DOHH2 (cell line): ENCODE data around the gene EXD3.

Source experiments
- H3F3A ChIP-seq: fragments of 200-600 bp; sonication (generic), shearing (Covaris generic); 2 replicates; pipeline ENCODE4 v1.6.0; 2016; ENCODE audit warnings: antibody characterized with exemption, mild to moderate bottlenecking; ENCODE audit not compliant: control insufficient read depth, insufficient read depth
- H3K27ac ChIP-seq: fragments of 200-600 bp; sonication (generic); 2 replicates; pipeline ENCODE4 v1.5.1; 2014; ENCODE audit warnings: low read depth, mild to moderate bottlenecking, low read length, moderate library complexity
- H3K27me3 ChIP-seq: fragments of 200-600 bp; sonication (generic); 2 replicates; pipeline ENCODE4 v1.6.1; 2014; ENCODE audit warnings: mild to moderate bottlenecking, low read length, mixed read lengths; ENCODE audit not compliant: control insufficient read depth
- H3K36me3 ChIP-seq: fragments of 200-600 bp; sonication (generic); 2 replicates; pipeline ENCODE4 v1.6.1; 2014; ENCODE audit warnings: mild to moderate bottlenecking, low read length, moderate library complexity, mixed read lengths; ENCODE audit not compliant: control insufficient read depth
- H3K4me1 ChIP-seq: fragments of 200-600 bp; sonication (generic); 2 replicates; pipeline ENCODE4 v1.6.1; 2014; ENCODE audit warnings: mild to moderate bottlenecking, low read length, mixed read lengths; ENCODE audit not compliant: control insufficient read depth
- H3K4me2 ChIP-seq: fragments of 200-600 bp; sonication (generic); 2 replicates; pipeline ENCODE4 v1.6.0; 2014; ENCODE audit warnings: mild to moderate bottlenecking, low read length, moderate library complexity
- H3K4me3 ChIP-seq: fragments of 200-600 bp; sonication (generic); 2 replicates; pipeline ENCODE4 v1.5.1; 2014; ENCODE audit warnings: mild to moderate bottlenecking, low read length, mixed read lengths
- H3K79me2 ChIP-seq: fragments of 200-600 bp; sonication (generic); 2 replicates; pipeline ENCODE4 v1.6.1; 2014; ENCODE audit warnings: mild to moderate bottlenecking, low read length, mixed read lengths; ENCODE audit not compliant: control insufficient read depth
- H3K9me2 ChIP-seq: fragments of 200-600 bp; sonication (generic); replicated peaks from 2 replicates; pipeline ENCODE4 v1.6.1; 2014; ENCODE audit warnings: mild to moderate bottlenecking, low read length, mixed read lengths; ENCODE audit not compliant: control insufficient read depth
- H3K9me3 ChIP-seq: fragments of 200-600 bp; sonication (generic); 2 replicates; pipeline ENCODE4 v1.6.1; 2014; ENCODE audit warnings: antibody characterized with exemption, low read length, mixed read lengths; ENCODE audit not compliant: control insufficient read depth, insufficient read depth
- H4K20me1 ChIP-seq: fragments of 200-600 bp; sonication (generic); 2 replicates; pipeline ENCODE4 v1.6.0; 2014; ENCODE audit warnings: low read depth, mild to moderate bottlenecking, antibody characterized with exemption, low read length, moderate library complexity; ENCODE audit not compliant: control insufficient read depth, insufficient read depth
- EZH2phosphoT487 ChIP-seq: fragments of 200-600 bp; sonication (generic); IDR thresholded peaks from 2 replicates; pipeline ENCODE4 v1.6.1; 2017; ENCODE audit warnings: borderline replicate concordance, mild to moderate bottlenecking, antibody characterized with exemption, low read length, moderate library complexity, mixed read lengths
- TF ChIP-seq, protein P1 (sequence below): fragments of 200-600 bp; sonication (generic); IDR thresholded peaks from one replicate; pipeline ENCODE4 v1.5.1; 2014; ENCODE audit warnings: antibody characterized with exemption, mild to moderate bottlenecking, low read depth, low read length; ENCODE audit not compliant: poor library complexity, severe bottlenecking

The EXD3 gene

DNA sequence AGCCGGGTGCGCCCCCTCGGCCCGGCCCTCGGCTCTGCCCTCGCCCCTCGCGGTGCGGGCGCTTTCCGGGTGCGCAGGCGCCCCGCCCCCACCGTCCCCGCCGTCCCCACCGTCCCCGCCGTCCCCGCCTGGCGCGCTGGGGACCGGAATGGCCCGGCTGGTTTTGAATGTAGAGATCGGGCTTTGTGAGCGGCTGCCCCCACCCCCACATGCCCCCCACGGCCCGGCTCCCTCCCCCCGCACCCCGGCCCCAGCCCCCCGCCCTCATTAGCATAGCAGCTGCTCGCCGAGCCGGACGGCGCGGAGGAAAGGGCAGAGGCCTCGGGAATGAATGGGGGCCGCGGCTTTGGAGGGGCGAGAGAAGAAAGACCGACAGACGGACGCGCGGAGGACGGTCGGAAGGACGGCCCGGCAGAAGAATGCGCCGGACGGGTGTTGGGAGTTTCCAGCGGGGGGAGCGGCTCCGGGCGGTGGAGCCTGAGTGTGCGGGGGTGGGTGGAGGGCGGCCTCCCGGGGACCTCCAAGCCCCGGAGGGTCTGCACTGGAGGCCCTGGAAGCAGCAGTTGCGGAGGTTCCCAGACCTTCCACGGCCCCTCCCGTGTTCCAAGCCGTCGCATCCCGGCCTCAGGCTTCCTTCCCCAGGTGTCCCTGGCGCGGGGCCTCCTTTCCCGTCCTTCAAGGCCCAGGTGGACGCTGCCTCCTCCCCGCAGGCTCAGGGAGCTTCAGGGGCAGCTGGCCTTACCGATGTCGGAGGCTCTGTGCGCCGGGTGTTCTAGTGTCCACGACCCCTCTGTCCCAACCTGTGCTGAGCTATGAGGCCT is 126.9 kb downstream of the EXD3 start:
- Histone ChIP-seq H3F3A (peaks cover 13% of the 10 kb centered on the region), H3K27ac (no peak overlapping the region), H3K4me2 (peak overlapping the region; percentile 62; the same call in 1 of the 2 replicates)

DNA sequence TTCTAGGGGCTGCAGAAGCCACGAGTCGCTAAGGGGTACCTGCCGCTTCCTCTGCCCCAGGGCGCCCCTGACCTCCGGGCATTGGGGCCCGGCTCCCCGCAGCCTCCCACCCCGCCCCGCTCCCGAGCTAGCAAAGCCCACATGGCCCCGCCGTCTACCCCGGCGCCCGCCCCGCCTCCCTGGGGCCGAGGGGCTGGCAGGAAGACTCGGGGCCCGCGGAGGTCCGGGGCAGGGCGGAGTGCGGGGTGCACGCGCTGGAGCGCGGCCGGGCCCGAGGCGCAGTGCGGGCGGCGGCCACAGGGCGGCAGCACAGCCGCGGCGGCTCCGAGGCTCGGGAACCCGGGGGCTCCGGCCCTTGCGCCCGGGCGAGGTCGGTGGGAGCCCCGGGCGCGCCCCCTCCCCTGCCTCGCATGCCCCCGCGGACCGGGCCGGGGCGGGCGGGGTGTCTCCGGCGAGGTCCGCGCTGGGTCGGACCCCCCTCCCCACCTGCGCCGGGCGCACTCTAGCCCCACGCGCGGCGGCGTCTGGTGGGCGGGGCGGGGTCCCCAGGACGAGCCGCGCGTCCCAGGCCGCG is 127.6 kb downstream of the EXD3 start:
- Histone ChIP-seq H3K27ac (no peak overlapping the region), H3K9me3 (peaks cover 6% of the 10 kb centered on the region; the same call in 1 of the 2 replicates), H3K4me3 (peak overlapping the region; percentile 52), H4K20me1 (peaks cover 13% of the 10 kb centered on the region; the same call in 1 of the 2 replicates), H3K9me2 (no peaks in the 10 kb centered on the region), H3K4me1 (peaks cover 50% of the 10 kb centered on the region), H3K36me3 (peaks cover 3% of the 10 kb centered on the region; the same call in 1 of the 2 replicates), H3K4me2 (peak overlapping the region; percentile 62), H3K79me2 (peaks cover 5% of the 10 kb centered on the region), H3F3A (peaks cover 13% of the 10 kb centered on the region), H3K27me3 (peaks cover 3% of the 10 kb centered on the region; the same call in 1 of the 2 replicates)
- TF ChIP-seq EZH2phosphoT487, result no peak
- TF ChIP-seq, protein P1, sequence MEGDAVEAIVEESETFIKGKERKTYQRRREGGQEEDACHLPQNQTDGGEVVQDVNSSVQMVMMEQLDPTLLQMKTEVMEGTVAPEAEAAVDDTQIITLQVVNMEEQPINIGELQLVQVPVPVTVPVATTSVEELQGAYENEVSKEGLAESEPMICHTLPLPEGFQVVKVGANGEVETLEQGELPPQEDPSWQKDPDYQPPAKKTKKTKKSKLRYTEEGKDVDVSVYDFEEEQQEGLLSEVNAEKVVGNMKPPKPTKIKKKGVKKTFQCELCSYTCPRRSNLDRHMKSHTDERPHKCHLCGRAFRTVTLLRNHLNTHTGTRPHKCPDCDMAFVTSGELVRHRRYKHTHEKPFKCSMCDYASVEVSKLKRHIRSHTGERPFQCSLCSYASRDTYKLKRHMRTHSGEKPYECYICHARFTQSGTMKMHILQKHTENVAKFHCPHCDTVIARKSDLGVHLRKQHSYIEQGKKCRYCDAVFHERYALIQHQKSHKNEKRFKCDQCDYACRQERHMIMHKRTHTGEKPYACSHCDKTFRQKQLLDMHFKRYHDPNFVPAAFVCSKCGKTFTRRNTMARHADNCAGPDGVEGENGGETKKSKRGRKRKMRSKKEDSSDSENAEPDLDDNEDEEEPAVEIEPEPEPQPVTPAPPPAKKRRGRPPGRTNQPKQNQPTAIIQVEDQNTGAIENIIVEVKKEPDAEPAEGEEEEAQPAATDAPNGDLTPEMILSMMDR, result peak; percentile 17

More for the DNA sequence above, 126.9 kb downstream of the EXD3 start:
- Histone ChIP-seq H3K4me1 (peaks cover 57% of the 10 kb centered on the region), H3K9me3 (peaks cover 6% of the 10 kb centered on the region; the same call in 1 of the 2 replicates), H4K20me1 (peaks cover 13% of the 10 kb centered on the region; the same call in 1 of the 2 replicates), H3K36me3 (peaks cover 3% of the 10 kb centered on the region; the same call in 1 of the 2 replicates), H3K27me3 (peaks cover 9% of the 10 kb centered on the region), H3K4me3 (peak overlapping the region; percentile 52), H3K9me2 (no peaks in the 10 kb centered on the region), H3K79me2 (peaks cover 12% of the 10 kb centered on the region)
- TF ChIP-seq, protein P1, result no peak
- TF ChIP-seq EZH2phosphoT487, result no peak

DNA sequence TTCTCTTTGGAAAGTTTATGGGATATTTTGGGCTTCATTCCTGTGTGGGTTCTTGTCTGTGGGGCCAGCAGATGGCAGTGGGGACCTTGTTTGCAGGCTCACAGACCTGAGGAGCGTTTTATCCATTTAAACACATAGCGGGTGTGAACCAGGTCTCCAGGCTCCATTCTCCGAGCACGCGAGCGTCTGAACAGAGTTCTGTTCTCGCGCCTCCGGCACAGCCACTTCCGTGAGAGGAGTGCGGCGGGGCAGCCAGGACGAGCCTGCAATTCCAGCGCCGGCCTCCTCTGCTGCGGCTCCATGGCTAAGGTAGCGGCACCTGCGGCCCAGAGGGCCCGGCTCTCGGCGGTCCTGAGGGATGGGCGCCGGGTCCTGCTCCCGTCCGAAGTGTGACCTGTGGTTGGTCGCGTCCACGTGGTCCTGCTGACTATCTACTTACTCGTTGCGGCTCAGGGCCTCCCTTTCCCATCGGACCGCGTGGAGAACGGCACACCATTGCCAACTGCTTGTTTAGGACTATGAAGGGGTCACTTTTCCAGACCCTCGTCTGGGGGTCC is 128.2 kb downstream of the EXD3 start:
- Histone ChIP-seq H3F3A (peaks cover 10% of the 10 kb centered on the region), H3K27me3 (0 out of 2 replicates have a peak, but pooled peaks cover 3% of the 10 kb centered on the region), H3K9me3 (peaks cover 6% of the 10 kb centered on the region; the same call in 1 of the 2 replicates), H3K4me3 (peak overlapping the region; percentile 42), H3K4me2 (peak overlapping the region; percentile 62), H3K4me1 (peaks cover 45% of the 10 kb centered on the region), H3K9me2 (no peaks in the 10 kb centered on the region), H3K36me3 (peaks cover 3% of the 10 kb centered on the region; the same call in 1 of the 2 replicates), H3K79me2 (peaks cover under 1% of the 10 kb centered on the region), H4K20me1 (peaks cover 9% of the 10 kb centered on the region; the same call in 1 of the 2 replicates), H3K27ac (no peak overlapping the region)
- no peak for TF ChIP-seq EZH2phosphoT487
- TF ChIP-seq, protein P1, result peak; percentile 40
